ENCODE results near the gene PER2.

The PER2 gene

GRCh38 chr2:238320648-238321281 lies 32.4 kb upstream of the PER2 start:
- Histone ChIP-seq H3K4me3 (ENCODE audit: low read depth, low read length) (peak overlapping the region; percentile 87), H3K9me3 (ENCODE audit: control insufficient read depth, insufficient read depth, low read depth, low read length) (no peaks in the 10 kb centered on the region), H3K27ac (ENCODE audit: extremely low read depth, low read depth, low read length) (peak overlapping the region; percentile 35; the same call in 1 of the 2 replicates), H3K4me1 (ENCODE audit: control insufficient read depth, insufficient read depth, low read length) (0 out of 2 replicates have a peak, but pooled peaks cover 2% of the 10 kb centered on the region), H3K36me3 (ENCODE audit: control insufficient read depth in 2 of 2, insufficient read depth in 1 of 2, low read length in 2 of 2) (peaks cover 5 to 26% of the 10 kb centered on the region in 2 experiments; a peak in 2 of 3 replicates)
- ChIA-PET POLR2A (no interaction called here), CTCF (interaction anchor here (0.6 kb wide), 1 partner anchor 13 kb away, joined by 3 read pairs; no protein-coding TSS in a partner anchor)
- TF ChIP-seq ZNF350 (tag by site-specific recombination; IDR thresholded peaks at IDR 0.05), result no peak
- 0 out of 2 replicates have a peak, but pooled peaks have one; percentile 21 for TF ChIP-seq ZBTB20 (tag by site-specific recombination; IDR thresholded peaks at IDR 0.05)
- TF ChIP-seq ZNF18 (tag by site-specific recombination; IDR thresholded peaks at IDR 0.05), result no peak
- TF ChIP-seq ZBTB8A (tag by site-specific recombination; IDR thresholded peaks at IDR 0.05), result 0 out of 2 replicates have a peak, but pooled peaks have one; percentile 14
- no peak for TF ChIP-seq ZNF621 (tag by site-specific recombination; IDR thresholded peaks at IDR 0.05)
- TF ChIP-seq ZNF558 (tag by site-specific recombination; IDR thresholded peaks at IDR 0.05), result no peak
- TF ChIP-seq ZNF132 (tag by site-specific recombination; IDR thresholded peaks at IDR 0.05; ENCODE audit: borderline replicate concordance), result no peak
- no peak for TF ChIP-seq ZNF776 (tag by site-specific recombination; IDR thresholded peaks at IDR 0.05; ENCODE audit: borderline replicate concordance)
- TF ChIP-seq ZNF76 (tag by site-specific recombination; IDR thresholded peaks at IDR 0.05; ENCODE audit: borderline replicate concordance, low read depth), result no peak
- no peak for TF ChIP-seq ZNF341 (tag by site-specific recombination; IDR thresholded peaks at IDR 0.05; ENCODE audit: low read depth)

GRCh38 chr2:238320246-238320647 lies 31.8 kb upstream of the PER2 start, which contains the start of gene TRAF3IP1:
TSS of gene TRAF3IP1 (plus strand) at chr2:238320518. CDS start at chr2:238320663, 145 bp downstream.
- H3K4me1 ChIP-seq (ENCODE audit: control insufficient read depth, insufficient read depth, low read length), result 0 out of 2 replicates have a peak, but pooled peaks cover 2% of the 10 kb centered on the region
- CTCF ChIA-PET, result interaction anchor here (0.6 to 0.7 kb wide), 2 partner anchors 47 to 395 kb away, joined by 4 read pairs; no protein-coding TSS in a partner anchor
- H3K9me3 ChIP-seq (ENCODE audit: control insufficient read depth, insufficient read depth, low read depth, low read length), result no peaks in the 10 kb centered on the region
- POLR2A ChIA-PET, result no interaction called here
- H3K4me3 ChIP-seq (ENCODE audit: low read depth, low read length), result peak within 1 kb of the TSS; percentile 87
- peak within 1 kb of the TSS; percentile 35; the same call in 1 of the 2 replicates for H3K27ac ChIP-seq (ENCODE audit: extremely low read depth, low read depth, low read length)
- H3K36me3 ChIP-seq (ENCODE audit: control insufficient read depth in 2 of 2, insufficient read depth in 1 of 2, low read length in 2 of 2), result peaks cover under 1 to 21% of the 10 kb centered on the region in 2 experiments; a peak in 2 of 3 replicates
- TF ChIP-seq ZNF311 (tag by site-specific recombination; IDR thresholded peaks at IDR 0.05; ENCODE audit: borderline replicate concordance) (no peak), ZBTB17 (tag by site-specific recombination; IDR thresholded peaks at IDR 0.05) (peak; percentile 74), ZBTB8A (tag by site-specific recombination; IDR thresholded peaks at IDR 0.05) (peak; percentile 93), ZNF658 (tag by site-specific recombination; IDR thresholded peaks at IDR 0.05) (no peak), ZBTB21 (tag by site-specific recombination; IDR thresholded peaks at IDR 0.05) (no peak), ZNF561 (tag by site-specific recombination; IDR thresholded peaks at IDR 0.05; ENCODE audit: borderline replicate concordance) (no peak), ZBTB26 (tag by site-specific recombination; optimal IDR thresholded peaks at IDR 0.05) (peak; percentile 82), ZFHX2 (tag by site-specific recombination; conservative IDR thresholded peaks at IDR 0.05) (peak; percentile 53), GLIS2 (tag by site-specific recombination; IDR thresholded peaks at IDR 0.05) (peak; percentile 82), ZNF221 (tag by site-specific recombination; IDR thresholded peaks at IDR 0.05; ENCODE audit: borderline replicate concordance) (no peak), GLIS1 (tag by site-specific recombination; IDR thresholded peaks at IDR 0.05) (peak; percentile 46; the same call in 1 of the 2 replicates), PRDM2 (tag by site-specific recombination; IDR thresholded peaks at IDR 0.05; ENCODE audit: borderline replicate concordance) (no peak), ZBTB10 (tag by site-specific recombination; IDR thresholded peaks at IDR 0.05) (no peak), ZNF248 (tag by site-specific recombination; IDR thresholded peaks at IDR 0.05) (no peak)

Measured in HEK293 (cell line).